ENCODE results near the gene TBL1Y. TPM values are rescaled to one million over a fixed set of nuclear protein-coding genes. Genes with fewer than 3 reads are reported as not detected.

Gene TBL1Y
- total and polyA plus RNA-seq, 8 donors, result 0.08 to 1.3 (median 0.35) TPM; not detected in 4

DNA sequence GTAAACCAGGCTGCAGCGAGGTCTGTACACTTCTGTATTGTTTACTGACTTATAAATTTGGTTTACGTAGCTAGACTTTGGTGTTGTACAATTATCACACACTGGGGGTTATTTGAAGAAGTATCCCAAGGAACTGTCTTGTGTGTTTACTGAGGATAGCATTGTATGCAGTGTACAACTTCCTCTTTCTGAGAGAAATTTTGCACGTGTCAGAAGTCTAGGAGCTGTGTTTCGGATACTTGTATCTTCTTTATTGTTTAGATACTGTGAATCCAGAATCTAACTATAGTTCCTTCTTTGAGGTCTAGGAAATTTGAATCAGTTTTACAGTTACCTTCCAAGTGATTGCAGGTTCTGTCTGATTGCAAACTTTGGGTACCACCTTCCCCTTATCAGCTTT is 64.5 kb downstream of the TBL1Y start:
- Histone ChIP-seq H3K4me1 (no peaks in the 10 kb centered on the region), H3K4me3 (no peak overlapping the region), H3K27ac (no peak overlapping the region), H3K36me3 (no peaks in the 10 kb centered on the region), H3K27me3 (no peaks in the 10 kb centered on the region), H3K9me3 (no peaks in the 10 kb centered on the region)
- 72 to 78% (median 74%) methylated on average over 4 of the region's 4 CpGs; no CpG with 5 or more reads in 2 of the 5 donors for WGBS, 5 donors
- intact Hi-C loops (cut with DNase I; ENCODE audit: low total_unique reads), result no loop called here
- TF ChIP-seq EP300 (IDR thresholded peaks at IDR 0.05) (no peak), POLR2A (IDR thresholded peaks at IDR 0.05) (no peak), CTCF (IDR thresholded peaks at IDR 0.05) (no peak), POLR2AphosphoS5 (IDR thresholded peaks at IDR 0.05) (no peak)
- DNase-seq, result no peak

- no peaks in the 10 kb centered on the region for H3K9me3 ChIP-seq
- H3K27ac ChIP-seq, result no peak overlapping the region
- no peaks in the 10 kb centered on the region for H3K27me3 ChIP-seq
- WGBS, 5 donors, result 87 to 93% (median 90%) methylated on average over 5 of the region's 5 CpGs; no CpG with 5 or more reads in 2 of the 5 donors
- TF ChIP-seq CTCF (IDR thresholded peaks at IDR 0.05) (no peak), POLR2AphosphoS5 (IDR thresholded peaks at IDR 0.05) (no peak), EP300 (IDR thresholded peaks at IDR 0.05) (no peak), POLR2A (IDR thresholded peaks at IDR 0.05) (no peak)
- no peaks in the 10 kb centered on the region for H3K36me3 ChIP-seq
- no peak for DNase-seq
- intact Hi-C loops (cut with DNase I; ENCODE audit: low total_unique reads), result no loop called here
- H3K4me3 ChIP-seq, result no peak overlapping the region
- H3K4me1 ChIP-seq, result no peaks in the 10 kb centered on the region
Observed at GRCh38 chrY:6977783-6978182, 67.3 kb downstream of the TBL1Y start.

DNA sequence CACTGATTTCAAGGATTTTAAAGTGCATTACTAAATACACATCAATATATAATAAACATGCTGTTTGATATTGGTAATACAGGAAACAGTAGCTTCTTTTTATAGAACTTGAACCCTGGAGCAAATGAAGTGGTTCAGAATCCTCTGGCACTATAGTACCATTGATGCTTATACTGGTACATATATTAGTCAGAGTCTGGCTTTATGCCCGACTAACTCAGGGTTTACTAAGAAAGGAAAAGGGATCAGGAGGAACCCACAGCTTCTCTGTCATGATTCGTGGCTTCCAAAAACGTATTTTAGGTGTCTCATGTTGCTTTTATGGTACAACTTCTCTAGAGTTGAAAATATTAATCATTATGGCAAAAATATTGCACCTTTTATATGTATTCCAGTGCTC is 72.7 kb downstream of the TBL1Y start:
- DNase-seq, result no peak
- no peaks in the 10 kb centered on the region for H3K4me1 ChIP-seq
- H3K9me3 ChIP-seq, result no peaks in the 10 kb centered on the region
- WGBS, 5 donors, result 70 to 82% (median 73%) methylated on average over 3 of the region's 3 CpGs; no CpG with 5 or more reads in 2 of the 5 donors
- H3K27ac ChIP-seq, result no peak overlapping the region
- no peak overlapping the region for H3K4me3 ChIP-seq
- H3K36me3 ChIP-seq, result no peaks in the 10 kb centered on the region
- TF ChIP-seq CTCF (IDR thresholded peaks at IDR 0.05) (no peak), EP300 (IDR thresholded peaks at IDR 0.05) (no peak), POLR2AphosphoS5 (IDR thresholded peaks at IDR 0.05) (no peak), POLR2A (IDR thresholded peaks at IDR 0.05) (no peak)
- intact Hi-C loops (cut with DNase I; ENCODE audit: low total_unique reads), result no loop called here
- no peaks in the 10 kb centered on the region for H3K27me3 ChIP-seq

GRCh38 chrY:6987811-6988210 is 77.3 kb downstream of the TBL1Y start:
- no peak for DNase-seq
- H3K36me3 ChIP-seq, result no peaks in the 10 kb centered on the region
- no peaks in the 10 kb centered on the region for H3K9me3 ChIP-seq
- no peak overlapping the region for H3K27ac ChIP-seq
- no peak for TF ChIP-seq POLR2A (IDR thresholded peaks at IDR 0.05)
- no peak for TF ChIP-seq POLR2AphosphoS5 (IDR thresholded peaks at IDR 0.05)
- TF ChIP-seq EP300 (IDR thresholded peaks at IDR 0.05), result no peak
- TF ChIP-seq CTCF (IDR thresholded peaks at IDR 0.05), result no peak
- WGBS, 5 donors, result 60 to 80% (median 68%) methylated on average over 1 of the region's 1 CpG; no CpG with 5 or more reads in 2 of the 5 donors
- H3K4me3 ChIP-seq, result no peak overlapping the region
- intact Hi-C loops (cut with DNase I; ENCODE audit: low total_unique reads), result no loop called here
- H3K27me3 ChIP-seq, result no peaks in the 10 kb centered on the region
- no peaks in the 10 kb centered on the region for H3K4me1 ChIP-seq

Data from stomach (tissue), 9 donors.